PC-3 (cell line): Measurements from ENCODE around the gene RGS7. TPM values are rescaled to one million over a fixed set of nuclear protein-coding genes. Genes with fewer than 3 reads are reported as not detected.

ENCODE experiments used
- ATAC-seq: fragments of 200-7000 bp; cut with Tn5 transposase; 2 replicates; pipeline ENCODE4 v1.9.1; 2020; ENCODE audit warnings: mild to moderate bottlenecking, moderate library complexity
- BruUV-seq: library from RNA; stranded (reverse); fragments of 400-500 nt; replicated peaks from 2 replicates; lab custom pipeline; 2021; lab: Mats Ljungman, UMichigan
- CTCF ChIA-PET: fragments of 300-600 bp; sonication (Branson Sonifier 250); formaldehyde crosslinking; loops from one replicate; lab custom pipeline; 2022; ENCODE audit warnings: antibody characterized with exemption; lab: Charles Lee
- POLR2A ChIA-PET: fragments of 300-600 bp; sonication (Branson Sonifier 250); formaldehyde crosslinking; loops from one replicate; lab custom pipeline; 2022; ENCODE audit warnings: antibody characterized with exemption; ENCODE audit not compliant: unreplicated experiment; lab: Charles Lee
- DNase-seq: peaks from one replicate; pipeline ENCODE4 v3.0.0-alpha.2; 2015
- H2AFZ ChIP-seq: fragments of 300-600 bp; sonication (generic); 2 replicates; pipeline ENCODE4 v1.6.0; 2016; ENCODE audit warnings: antibody characterized with exemption, low read length
- H3F3A ChIP-seq: fragments of 300-600 bp; sonication (generic); one replicate; pipeline ENCODE4 v1.6.0; 2017; ENCODE audit warnings: antibody characterized with exemption, low read length, control low read depth, mild to moderate bottlenecking; ENCODE audit not compliant: unreplicated experiment
- H3K27ac ChIP-seq: fragments of 300-600 bp; sonication (generic); 2 replicates; pipeline ENCODE4 v1.5.1; 2016; ENCODE audit warnings: mild to moderate bottlenecking, low read length
- H3K27me3 ChIP-seq: fragments of 300-600 bp; sonication (generic); 2 replicates; pipeline ENCODE4 v1.6.1; 2016; ENCODE audit warnings: low read length, mixed read lengths
- H3K36me3 ChIP-seq: fragments of 300-600 bp; sonication (generic); 2 replicates; pipeline ENCODE4 v1.6.1; 2016; ENCODE audit warnings: low read depth, mixed run types, low read length, mixed read lengths
- H3K4me1 ChIP-seq: fragments of 300-600 bp; sonication (generic); 2 replicates; pipeline ENCODE4 v1.5.1; 2016; ENCODE audit warnings: low read length; ENCODE audit not compliant: insufficient read depth
- H3K4me2 ChIP-seq: fragments of 300-600 bp; sonication (generic); 2 replicates; pipeline ENCODE4 v1.6.0; 2016; ENCODE audit warnings: low read length
- H3K4me3 ChIP-seq: fragments of 300-600 bp; sonication (generic); 2 replicates; pipeline ENCODE4 v1.5.1; 2016; ENCODE audit warnings: mild to moderate bottlenecking, low read length, mixed read lengths
- H3K79me2 ChIP-seq: fragments of 300-600 bp; sonication (generic); 2 replicates; pipeline ENCODE4 v1.6.1; 2017; ENCODE audit warnings: low read length, mixed read lengths
- H3K9ac ChIP-seq: fragments of 300-600 bp; sonication (generic); 2 replicates; pipeline ENCODE4 v1.6.0; 2016; ENCODE audit warnings: mild to moderate bottlenecking, low read length
- H3K9me2 ChIP-seq: fragments of 300-600 bp; sonication (generic); replicated peaks from 2 replicates; pipeline ENCODE4 v1.6.1; 2016; ENCODE audit warnings: mixed run types, low read length, mixed read lengths
- H3K9me3 ChIP-seq: fragments of 300-600 bp; sonication (generic); 2 replicates; pipeline ENCODE4 v1.6.1; 2016; ENCODE audit warnings: low read length, mixed read lengths
- H4K20me1 ChIP-seq: fragments of 300-600 bp; sonication (generic); 2 replicates; pipeline ENCODE4 v1.6.1; 2016; ENCODE audit warnings: low read length, mixed read lengths
- CTCF ChIP-seq: fragments of 300-600 bp; sonication (generic); conservative IDR thresholded peaks from 2 replicates; pipeline ENCODE4 v1.5.1; 2017; ENCODE audit warnings: antibody characterized with exemption, low read depth, mild to moderate bottlenecking, low read length
- EZH2 ChIP-seq: fragments of 300-600 bp; sonication (generic); IDR thresholded peaks from one replicate; pipeline ENCODE4 v1.6.1; 2017; ENCODE audit warnings: antibody characterized with exemption, mild to moderate bottlenecking, low read length; ENCODE audit not compliant: unreplicated experiment
- EZH2phosphoT487 ChIP-seq: fragments of 300-600 bp; sonication (generic); IDR thresholded peaks from 2 replicates; pipeline ENCODE4 v1.6.1; 2018; ENCODE audit warnings: mild to moderate bottlenecking, antibody characterized with exemption, low read length, borderline replicate concordance
- intact Hi-C: fragments of 100-400 bp; cut with micrococcal nuclease; formaldehyde crosslinking; loops from 2 replicates; pipeline ENCODE4 v1.9.0; 2023
- total RNA-seq: library from RNA; depleted of rRNA; stranded (reverse); fragments of >200 nt; gene quantifications from 2 replicates; pipeline ENCODE4 v1.2.3, GENCODE V29; 2014

Gene RGS7
- total RNA-seq, 1 experiment from 2014 or later, result 0.15 TPM

GRCh38 chr1:240942901-240943300 is 414.1 kb downstream of the RGS7 start:
- no peaks in the 10 kb centered on the region for H3K9me2 ChIP-seq
- H3K4me1 ChIP-seq, result no peaks in the 10 kb centered on the region
- H3K36me3 ChIP-seq, result peaks cover 7% of the 10 kb centered on the region
- H3K9me3 ChIP-seq, result peaks cover 2% of the 10 kb centered on the region
- H3K27me3 ChIP-seq, result peaks cover 42% of the 10 kb centered on the region
- no peaks in the 10 kb centered on the region for H3F3A ChIP-seq
- no peaks in the 10 kb centered on the region for H3K79me2 ChIP-seq
- H4K20me1 ChIP-seq, result no peaks in the 10 kb centered on the region
- TF ChIP-seq EZH2, result peak; percentile 68
- TF ChIP-seq CTCF, result no peak
- TF ChIP-seq EZH2phosphoT487, result 0 out of 2 replicates have a peak, but pooled peaks have one; percentile 50
- no peak overlapping the region for H2AFZ ChIP-seq
- no peak overlapping the region for H3K9ac ChIP-seq
- H3K4me2 ChIP-seq, result no peak overlapping the region
- no peak overlapping the region for H3K4me3 ChIP-seq
- ATAC-seq (no peak), DNase-seq (no peak)
- ChIA-PET CTCF (no interaction called here), POLR2A (no interaction called here)
- no peak overlapping the region for H3K27ac ChIP-seq
- intact Hi-C loops, result no loop called here
- BruUV-seq, result no TSS peak

GRCh38 chr1:240941701-240942370 is 415.2 kb downstream of the RGS7 start:
- TF ChIP-seq EZH2phosphoT487, result no peak
- TF ChIP-seq EZH2, result no peak
- no peak for TF ChIP-seq CTCF
- BruUV-seq, result no TSS peak
- Histone ChIP-seq H3K36me3 (peaks cover 18% of the 10 kb centered on the region), H3F3A (no peaks in the 10 kb centered on the region), H3K9ac (no peak overlapping the region), H3K4me1 (no peaks in the 10 kb centered on the region), H3K79me2 (no peaks in the 10 kb centered on the region), H3K4me3 (no peak overlapping the region), H3K4me2 (no peak overlapping the region), H4K20me1 (no peaks in the 10 kb centered on the region), H2AFZ (no peak overlapping the region), H3K9me2 (no peaks in the 10 kb centered on the region), H3K27ac (no peak overlapping the region), H3K9me3 (peaks cover 12% of the 10 kb centered on the region), H3K27me3 (peaks cover 42% of the 10 kb centered on the region)
- DNase-seq (no peak), ATAC-seq (no peak)
- POLR2A ChIA-PET, result no interaction called here
- intact Hi-C loops, result no loop called here
- CTCF ChIA-PET, result no interaction called here
